ENCODE measurements around the gene ASH1L. TPM values are rescaled to one million over a fixed set of nuclear protein-coding genes. Genes with fewer than 3 reads are reported as not detected.

Gene ASH1L
- total RNA-seq, 1 experiment from 2014 or later = 30.5 TPM

MicroRNAs encoded within 50 kb of the gene (microRNA counts, 767-probe panel; counts per million panel counts)
- not detected for microRNA hsa-miR-555

Small RNA genes within 50 kb of the gene (microRNA-seq; reads per million reads assigned to microRNA genes)
- gene MIR555 (ENCODE audit: borderline number of aligned reads) = not detected

Other genes with a start within 250 kb of the ASH1L start
- gene RUSC1, start 241.9 kb downstream of the ASH1L start, total RNA-seq (2021; ENCODE audit: unreplicated experiment) = 69.2 TPM
- gene MSTO1, start 47.4 kb upstream of the ASH1L start, total RNA-seq (2021; ENCODE audit: unreplicated experiment) = 56.4 TPM
- gene YY1AP1, start 126.0 kb upstream of the ASH1L start, total RNA-seq (2021; ENCODE audit: unreplicated experiment) = 40.3 TPM
- 148 TPM for gene DAP3, start 126.3 kb upstream of the ASH1L start, total RNA-seq (2021; ENCODE audit: unreplicated experiment)

Measured in HCT116 (cell line).